HEK293T (cell line): ENCODE measurements around the gene PEAK1.

Source experiments
- FOXA1 ChIP-seq: fragments of 450-650 bp; IDR thresholded peaks from 2 replicates; pipeline ENCODE4 v1.6.1; 2016; ENCODE audit warnings: mild to moderate bottlenecking
- FOXK2 ChIP-seq: fragments of 450-650 bp; IDR thresholded peaks from 2 replicates; pipeline ENCODE4 v1.6.1; 2016; ENCODE audit warnings: mild to moderate bottlenecking
- FOXM1 ChIP-seq: fragments of 450-650 bp; IDR thresholded peaks from 2 replicates; pipeline ENCODE4 v1.6.1; 2017; ENCODE audit warnings: mild to moderate bottlenecking, borderline replicate concordance
- NFRKB ChIP-seq: fragments of 450-650 bp; IDR thresholded peaks from 2 replicates; pipeline ENCODE4 v1.6.1; 2016; ENCODE audit warnings: mild to moderate bottlenecking, moderate library complexity
- SP1 ChIP-seq: fragments of 450-650 bp; IDR thresholded peaks from 2 replicates; pipeline ENCODE4 v1.6.1; 2017
- SUZ12 ChIP-seq: fragments of 450-650 bp; IDR thresholded peaks from 2 replicates; pipeline ENCODE4 v1.6.1; 2016; ENCODE audit warnings: mild to moderate bottlenecking
- TARDBP ChIP-seq: fragments of 450-650 bp; IDR thresholded peaks from 2 replicates; pipeline ENCODE4 v1.6.1; 2016

GRCh38 chr15:77122576-77122975 lies 297.3 kb downstream of the PEAK1 start:
- TF ChIP-seq SP1 (no peak), SUZ12 (no peak), TARDBP (no peak), FOXM1 (no peak), FOXK2 (no peak), FOXA1 (no peak), NFRKB (no peak)
